ENCODE measurements around the gene PRDM1.

DNA sequence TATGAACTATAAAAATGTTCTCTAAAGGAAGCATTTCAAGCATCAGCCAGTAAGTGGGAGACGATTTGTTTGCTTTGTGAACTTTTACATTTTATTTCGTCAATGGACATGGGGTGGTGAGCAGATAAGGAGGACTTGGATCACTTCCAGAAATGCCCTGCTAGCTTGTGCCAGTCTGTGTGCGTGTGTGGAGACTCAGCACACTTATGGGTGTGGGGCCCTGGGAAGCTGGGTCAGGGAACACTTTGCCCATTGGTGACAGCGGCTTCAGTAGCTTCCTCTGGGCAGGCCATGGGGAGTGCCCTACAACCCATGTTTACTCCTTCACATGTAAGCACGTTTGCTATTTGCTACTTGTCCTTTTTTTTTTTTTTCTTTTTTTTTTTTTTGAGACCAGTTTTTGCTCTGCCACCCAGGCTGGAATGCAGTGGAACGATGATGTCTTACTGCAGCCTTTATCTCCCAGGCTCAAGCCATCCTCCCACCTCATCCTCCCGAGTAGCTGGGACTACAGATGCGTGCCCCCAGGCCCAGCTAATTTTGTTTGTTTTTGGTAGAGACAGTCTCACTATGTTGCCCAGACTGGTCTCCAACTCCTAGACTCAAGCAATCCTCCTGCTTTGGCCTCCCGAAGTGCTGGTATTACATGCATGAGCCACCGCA, 24.2 kb downstream of the PRDM1 start:
- peak; percentile 26; the same call in 1 of the 2 replicates for TF ChIP-seq POLR2A (IDR thresholded peaks at IDR 0.05; ENCODE audit: low read depth, low read length)
- TF ChIP-seq POLR2AphosphoS5 (IDR thresholded peaks at IDR 0.05; ENCODE audit: low read depth, low read length), result no peak

All from GM12892 (cell line).